ENCODE measurements around the gene NPAS3.
A peak's percentile ranks its signal among the peaks of the same experiment; 100 is the strongest.

Gene NPAS3

GRCh38 chr14:33839193-33840076, 900.8 kb downstream of the NPAS3 start:
- Histone ChIP-seq H3K27me3 (replicated peaks; ENCODE audit: insufficient read depth, low read length) (no peaks in the 10 kb centered on the region), H3K9me2 (replicated peaks; ENCODE audit: insufficient read depth, low read length) (no peaks in the 10 kb centered on the region), H3F3A (ENCODE audit: insufficient read depth, low read length) (no peaks in the 10 kb centered on the region), H4K20me1 (ENCODE audit: insufficient read depth, low read length) (no peaks in the 10 kb centered on the region), H3K36me3 (replicated peaks; ENCODE audit: insufficient read depth, low read length) (no peaks in the 10 kb centered on the region), H3K4me3 (ENCODE audit: low read length) (no peak overlapping the region), H3K79me2 (ENCODE audit: low read length) (no peaks in the 10 kb centered on the region), H3K4me1 (ENCODE audit: low read length) (no peaks in the 10 kb centered on the region), H3K4me2 (ENCODE audit: low read depth, low read length) (no peak overlapping the region), H3K27ac (ENCODE audit: low read length) (no peak overlapping the region), H3K9me3 (replicated peaks; ENCODE audit: insufficient read depth, low read length) (no peaks in the 10 kb centered on the region), H2AFZ (ENCODE audit: low read length) (no peak overlapping the region), H3K9ac (ENCODE audit: low read length) (no peak overlapping the region)
- peak; percentile 36 for DNase-seq
- peak; percentile 61 for TF ChIP-seq CTCF (IDR thresholded peaks at IDR 0.05; ENCODE audit: low read length)
- no peak for TF ChIP-seq EZH2phosphoT487 (IDR thresholded peaks at IDR 0.05; ENCODE audit: low read length)

DNA sequence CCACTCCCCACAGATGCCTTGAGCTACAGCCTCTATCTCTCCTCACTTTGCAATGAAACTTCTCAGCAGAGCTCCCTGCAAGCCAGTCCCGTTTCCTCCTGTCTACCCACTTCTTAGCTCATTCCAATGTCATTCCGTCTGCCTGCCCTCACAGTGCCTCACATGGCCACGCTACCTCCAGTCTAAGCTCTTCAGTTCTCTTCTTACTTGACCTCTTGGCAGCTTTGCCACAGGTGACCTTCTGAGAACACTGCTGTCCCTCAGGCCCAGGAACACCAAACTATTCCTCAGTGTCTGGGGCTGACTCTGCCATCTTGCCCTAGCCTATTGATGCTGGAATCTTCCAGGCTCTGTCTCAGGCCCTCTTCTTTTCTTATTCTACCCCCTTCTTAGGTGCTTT, 902.1 kb downstream of the NPAS3 start:
- TF ChIP-seq EZH2phosphoT487 (IDR thresholded peaks at IDR 0.05; ENCODE audit: low read length): no peak
- TF ChIP-seq CTCF (IDR thresholded peaks at IDR 0.05; ENCODE audit: low read length): no peak
- TF ChIP-seq EZH2 (optimal IDR thresholded peaks at IDR 0.05; ENCODE audit: low read depth, low read length): no peak
- Histone ChIP-seq H4K20me1 (ENCODE audit: insufficient read depth, low read length) (no peaks in the 10 kb centered on the region), H3K9ac (ENCODE audit: low read length) (no peak overlapping the region), H3K4me3 (ENCODE audit: low read length) (no peak overlapping the region), H3K9me2 (replicated peaks; ENCODE audit: insufficient read depth, low read length) (no peaks in the 10 kb centered on the region), H3K4me2 (ENCODE audit: low read depth, low read length) (no peak overlapping the region), H3K79me2 (ENCODE audit: low read length) (no peaks in the 10 kb centered on the region), H3K27me3 (replicated peaks; ENCODE audit: insufficient read depth, low read length) (no peaks in the 10 kb centered on the region), H3K36me3 (replicated peaks; ENCODE audit: insufficient read depth, low read length) (no peaks in the 10 kb centered on the region), H3K4me1 (ENCODE audit: low read length) (no peaks in the 10 kb centered on the region), H2AFZ (ENCODE audit: low read length) (no peak overlapping the region), H3F3A (ENCODE audit: insufficient read depth, low read length) (no peaks in the 10 kb centered on the region), H3K27ac (ENCODE audit: low read length) (no peak overlapping the region), H3K9me3 (replicated peaks; ENCODE audit: insufficient read depth, low read length) (no peaks in the 10 kb centered on the region)
- DNase-seq: no peak

DNA sequence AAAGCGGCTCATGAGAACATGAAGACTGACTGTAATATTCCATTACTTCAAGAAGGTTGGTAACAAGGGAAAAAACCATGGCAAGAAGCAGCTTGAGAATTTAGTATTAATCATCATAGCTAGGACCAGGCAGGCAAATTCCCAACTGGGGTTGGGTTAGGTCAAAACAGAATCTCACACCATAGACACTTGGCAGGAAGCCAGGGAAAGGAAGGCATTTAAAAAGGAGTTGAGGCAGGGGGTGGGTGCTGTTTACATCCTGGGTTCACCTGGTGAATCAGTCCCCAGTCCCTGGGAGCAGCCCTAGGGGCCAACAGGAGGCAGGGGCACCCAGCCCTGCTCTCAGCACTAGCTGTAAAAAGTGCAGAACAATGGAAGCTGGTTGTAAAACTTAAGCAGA, 903.6 kb downstream of the NPAS3 start:
- no peaks in the 10 kb centered on the region for H3K9me2 ChIP-seq (replicated peaks; ENCODE audit: insufficient read depth, low read length)
- no peak overlapping the region for H2AFZ ChIP-seq (ENCODE audit: low read length)
- no peak overlapping the region for H3K27ac ChIP-seq (ENCODE audit: low read length)
- H3K27me3 ChIP-seq (replicated peaks; ENCODE audit: insufficient read depth, low read length): no peaks in the 10 kb centered on the region
- H3K4me3 ChIP-seq (ENCODE audit: low read length): no peak overlapping the region
- no peaks in the 10 kb centered on the region for H3K9me3 ChIP-seq (replicated peaks; ENCODE audit: insufficient read depth, low read length)
- no peaks in the 10 kb centered on the region for H4K20me1 ChIP-seq (ENCODE audit: insufficient read depth, low read length)
- H3F3A ChIP-seq (ENCODE audit: insufficient read depth, low read length): no peaks in the 10 kb centered on the region
- TF ChIP-seq CTCF (IDR thresholded peaks at IDR 0.05; ENCODE audit: low read length) (no peak), EZH2 (optimal IDR thresholded peaks at IDR 0.05; ENCODE audit: low read depth, low read length) (no peak), EZH2phosphoT487 (IDR thresholded peaks at IDR 0.05; ENCODE audit: low read length) (no peak)
- no peak for DNase-seq
- H3K4me2 ChIP-seq (ENCODE audit: low read depth, low read length): no peak overlapping the region
- no peak overlapping the region for H3K9ac ChIP-seq (ENCODE audit: low read length)
- H3K36me3 ChIP-seq (replicated peaks; ENCODE audit: insufficient read depth, low read length): no peaks in the 10 kb centered on the region
- no peaks in the 10 kb centered on the region for H3K79me2 ChIP-seq (ENCODE audit: low read length)
- no peaks in the 10 kb centered on the region for H3K4me1 ChIP-seq (ENCODE audit: low read length)
